HFF-Myc (cell line): ENCODE measurements around the gene FILIP1.

ENCODE experiments used
- DNase-seq: peaks from one replicate; pipeline ENCODE4 v3.0.0-alpha.2; 2011; ENCODE audit warnings: low read depth; ENCODE audit errors: extremely low read depth
- H3K4me3 ChIP-seq: replicated peaks from 2 replicates; pipeline ENCODE4 v1.5.1; 2011; ENCODE audit warnings: low read depth, mild to moderate bottlenecking, control low read depth, low read length
- TF ChIP-seq, protein P1 (sequence below): IDR thresholded peaks from 2 replicates; pipeline ENCODE4 v1.5.1; 2012; ENCODE audit warnings: mild to moderate bottlenecking, low read depth, low read length, control low read depth; ENCODE audit errors: missing control alignments

Gene FILIP1

DNA sequence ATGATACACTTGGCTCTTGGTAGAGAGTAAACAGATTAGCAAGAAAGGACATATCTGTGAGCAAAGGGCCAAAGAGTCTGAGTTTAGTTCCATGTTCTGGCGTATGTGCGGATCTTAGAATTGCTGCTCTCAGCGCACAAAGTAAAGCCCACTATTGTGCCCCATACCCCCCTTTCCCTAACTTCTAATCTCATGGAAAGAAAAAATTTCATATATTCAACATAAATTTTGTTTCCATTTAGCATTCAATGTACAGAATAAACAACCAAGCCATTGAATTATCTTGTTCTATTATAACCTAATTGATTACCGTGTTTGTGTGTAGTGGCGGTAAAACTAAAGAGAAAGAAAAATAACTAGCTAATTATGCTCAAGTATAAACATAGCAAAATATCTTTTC lies 30.5 kb downstream of the FILIP1 start:
- no peak overlapping the region for H3K4me3 ChIP-seq
- TF ChIP-seq, protein P1, sequence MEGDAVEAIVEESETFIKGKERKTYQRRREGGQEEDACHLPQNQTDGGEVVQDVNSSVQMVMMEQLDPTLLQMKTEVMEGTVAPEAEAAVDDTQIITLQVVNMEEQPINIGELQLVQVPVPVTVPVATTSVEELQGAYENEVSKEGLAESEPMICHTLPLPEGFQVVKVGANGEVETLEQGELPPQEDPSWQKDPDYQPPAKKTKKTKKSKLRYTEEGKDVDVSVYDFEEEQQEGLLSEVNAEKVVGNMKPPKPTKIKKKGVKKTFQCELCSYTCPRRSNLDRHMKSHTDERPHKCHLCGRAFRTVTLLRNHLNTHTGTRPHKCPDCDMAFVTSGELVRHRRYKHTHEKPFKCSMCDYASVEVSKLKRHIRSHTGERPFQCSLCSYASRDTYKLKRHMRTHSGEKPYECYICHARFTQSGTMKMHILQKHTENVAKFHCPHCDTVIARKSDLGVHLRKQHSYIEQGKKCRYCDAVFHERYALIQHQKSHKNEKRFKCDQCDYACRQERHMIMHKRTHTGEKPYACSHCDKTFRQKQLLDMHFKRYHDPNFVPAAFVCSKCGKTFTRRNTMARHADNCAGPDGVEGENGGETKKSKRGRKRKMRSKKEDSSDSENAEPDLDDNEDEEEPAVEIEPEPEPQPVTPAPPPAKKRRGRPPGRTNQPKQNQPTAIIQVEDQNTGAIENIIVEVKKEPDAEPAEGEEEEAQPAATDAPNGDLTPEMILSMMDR, result no peak
- no peak for DNase-seq

DNA sequence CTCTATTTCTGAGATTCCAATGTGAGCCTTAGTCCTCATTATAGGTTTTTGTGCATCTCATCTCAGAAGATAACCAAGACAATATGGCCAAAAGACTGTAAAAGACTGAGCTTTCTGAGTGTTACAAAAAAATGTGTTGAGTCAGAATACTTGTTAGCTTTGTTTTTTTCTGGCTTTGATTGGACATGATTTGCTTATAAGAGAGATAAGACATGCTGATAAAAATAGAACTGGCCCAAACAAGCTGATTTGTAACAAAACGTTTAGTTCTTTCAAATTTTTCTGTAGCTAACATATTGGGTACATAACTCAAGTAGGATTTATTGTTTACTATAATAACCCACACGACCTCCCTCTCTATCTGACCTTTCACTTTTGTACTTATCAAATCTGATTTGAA lies 32.9 kb downstream of the FILIP1 start:
- TF ChIP-seq, protein P1, result no peak

DNA sequence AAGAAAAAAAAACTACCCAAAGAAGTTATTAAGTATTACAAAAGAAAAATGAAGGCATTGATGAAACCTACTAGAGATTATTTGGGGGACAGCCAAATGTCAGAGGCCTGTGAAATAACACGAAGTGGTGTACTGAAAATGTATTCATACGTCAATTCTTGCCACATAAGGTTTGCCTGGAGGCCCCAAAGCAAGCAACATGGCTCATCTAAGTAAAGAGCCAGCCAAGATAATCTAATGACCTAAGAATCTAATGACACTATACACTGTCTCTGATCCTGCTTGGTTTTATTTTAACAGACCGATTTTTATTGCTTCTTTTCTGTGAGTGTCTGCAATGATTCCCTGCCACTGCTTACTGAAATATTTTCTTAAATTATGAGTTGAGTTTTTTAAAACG lies 34.7 kb downstream of the FILIP1 start:
- TF ChIP-seq, protein P1, result no peak
- no peak for DNase-seq
- no peak overlapping the region for H3K4me3 ChIP-seq

More for the DNA sequence above, 32.9 kb downstream of the FILIP1 start:
- no peak overlapping the region for H3K4me3 ChIP-seq
- DNase-seq, result no peak

DNA sequence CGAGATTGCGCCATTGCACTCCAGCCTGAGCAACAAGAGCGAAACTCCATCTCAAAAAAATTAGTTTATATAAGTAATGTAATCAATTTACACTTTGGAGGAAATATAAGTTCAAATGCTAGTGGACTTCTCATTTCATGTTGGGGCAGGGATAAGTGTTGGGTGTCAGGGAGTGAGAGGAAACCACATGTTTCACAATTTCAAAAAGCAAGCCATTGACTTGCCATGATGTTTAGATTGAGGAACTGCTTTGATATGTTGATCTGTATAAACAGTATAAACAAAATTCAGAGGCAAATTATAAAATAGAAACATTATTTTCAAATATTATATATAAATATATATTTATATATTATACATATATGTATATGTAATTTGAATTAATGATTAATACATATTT lies 42.7 kb downstream of the FILIP1 start:
- H3K4me3 ChIP-seq, result no peak overlapping the region
- no peak for DNase-seq
- TF ChIP-seq, protein P1, result no peak

DNA sequence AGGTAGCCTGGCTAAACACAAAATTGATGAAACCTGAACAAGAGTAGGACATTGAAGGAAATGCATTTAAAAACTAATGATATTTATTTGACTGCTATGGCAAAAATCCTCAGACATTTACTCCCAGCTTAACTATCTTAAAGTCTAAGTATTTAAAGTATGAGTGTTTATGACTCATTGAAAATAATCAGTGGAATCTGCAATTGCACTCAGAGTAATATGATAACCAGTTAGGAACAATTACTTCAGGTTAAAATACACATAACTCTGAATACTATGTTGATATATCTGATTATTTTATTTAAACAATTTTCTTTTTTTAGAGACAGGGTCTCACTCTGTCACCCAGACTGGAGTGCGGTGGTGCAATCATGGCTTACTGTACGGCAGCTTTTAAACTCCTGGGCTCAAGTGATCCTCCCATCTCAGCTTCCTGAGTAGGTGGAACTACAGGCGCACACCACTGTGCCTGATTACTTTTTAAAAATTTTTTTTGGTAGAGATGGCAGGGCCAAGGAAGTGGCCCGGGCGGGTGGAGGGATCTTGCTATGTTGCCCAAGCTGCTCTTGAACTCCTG lies 43.9 kb downstream of the FILIP1 start:
- DNase-seq, result no peak
- TF ChIP-seq, protein P1, result no peak
- H3K4me3 ChIP-seq, result no peak overlapping the region

DNA sequence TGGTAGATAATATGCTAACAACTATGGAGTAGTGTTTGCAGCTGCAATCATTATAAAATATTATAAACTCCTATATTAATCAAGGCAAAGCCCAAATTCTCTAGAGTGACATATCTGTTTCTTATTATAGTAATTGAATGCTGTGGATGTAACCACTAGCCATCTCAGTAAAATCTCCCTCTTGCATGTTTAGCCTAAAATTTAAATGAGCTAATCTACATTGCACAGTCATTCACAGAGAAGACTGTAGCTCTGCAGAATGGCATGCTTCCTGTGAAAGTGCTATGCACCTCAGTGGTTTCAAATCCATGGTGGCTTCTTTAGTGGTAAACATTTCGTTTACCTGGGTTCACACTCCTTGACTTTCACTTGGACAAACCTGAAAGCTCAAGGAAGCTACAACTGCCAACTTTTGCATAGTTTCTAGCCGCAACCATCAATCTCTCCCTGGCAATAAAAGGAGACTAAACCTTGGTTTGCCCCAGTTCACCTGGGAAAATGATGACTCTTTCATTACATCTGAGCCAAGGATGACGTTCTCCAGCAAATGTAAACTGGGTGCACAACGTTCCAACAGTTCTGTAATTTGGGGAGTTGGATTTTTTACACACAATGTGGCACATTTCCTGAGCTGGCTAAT lies 47.2 kb downstream of the FILIP1 start:
- DNase-seq, result no peak
- no peak overlapping the region for H3K4me3 ChIP-seq
- TF ChIP-seq, protein P1, result no peak
